ENCODE results near the gene DAB1.

- TF ChIP-seq CTCF (IDR thresholded peaks at IDR 0.05; ENCODE audit: insufficient read depth, low read depth, low read length): no peak
- no peak for TF ChIP-seq EZH2 (IDR thresholded peaks at IDR 0.05; ENCODE audit: insufficient read depth, low read length)
Observed at GRCh38 chr1:57272601-57273000, 151.3 kb downstream of the DAB1 start.

Data from astrocyte (in vitro differentiated cells and primary cell).